ENCODE data around the gene AZU1.

Gene AZU1

GRCh38 chr19:804419-805165 lies 23.0 kb upstream of the AZU1 start:
- Histone ChIP-seq H3K27ac (ENCODE audit: low read length) (no peak overlapping the region), H3K9me3 (ENCODE audit: insufficient read depth, low read length, severe bottlenecking) (no peaks in the 10 kb centered on the region), H3K27me3 (ENCODE audit: insufficient read depth, low read length, poor library complexity) (no peaks in the 10 kb centered on the region), H4K20me1 (ENCODE audit: insufficient read depth, low read length) (peaks cover 98% of the 10 kb centered on the region), H3K79me2 (ENCODE audit: insufficient read depth, low read length) (peaks cover 97% of the 10 kb centered on the region), H3K4me3 (ENCODE audit: low read depth in 1 of 2, low read length in 2 of 2) (no peak overlapping the region), H3K36me3 (ENCODE audit: insufficient read depth, low read length) (peaks cover 99% of the 10 kb centered on the region), H3K4me1 (ENCODE audit: insufficient read depth, low read length) (peaks cover 29% of the 10 kb centered on the region), H3K9ac (ENCODE audit: low read depth, low read length) (no peak overlapping the region), H3K4me2 (ENCODE audit: insufficient read depth, low read length) (no peak overlapping the region), H2AFZ (ENCODE audit: low read depth, low read length) (no peak overlapping the region)
- ATAC-seq (ENCODE audit: insufficient read depth, low read depth), result no peak
- no peak for TF ChIP-seq CTCF (IDR thresholded peaks at IDR 0.05; ENCODE audit: borderline replicate concordance, extremely low read depth, low read length, poor library complexity, severe bottlenecking)
- TF ChIP-seq EZH2 (IDR thresholded peaks at IDR 0.05; ENCODE audit: borderline replicate concordance, low read depth, low read length, severe bottlenecking), result no peak
- DNase-seq, result no peak

GRCh38 chr19:805166-805551 lies 22.5 kb upstream of the AZU1 start:
- Histone ChIP-seq H2AFZ (ENCODE audit: low read depth, low read length) (no peak overlapping the region), H3K4me3 (ENCODE audit: low read depth in 1 of 2, low read length in 2 of 2) (no peak overlapping the region), H3K4me2 (ENCODE audit: insufficient read depth, low read length) (no peak overlapping the region), H3K9ac (ENCODE audit: low read depth, low read length) (no peak overlapping the region), H3K9me3 (ENCODE audit: insufficient read depth, low read length, severe bottlenecking) (no peaks in the 10 kb centered on the region), H4K20me1 (ENCODE audit: insufficient read depth, low read length) (peaks cover 98% of the 10 kb centered on the region), H3K27me3 (ENCODE audit: insufficient read depth, low read length, poor library complexity) (no peaks in the 10 kb centered on the region), H3K79me2 (ENCODE audit: insufficient read depth, low read length) (peaks cover 96% of the 10 kb centered on the region), H3K27ac (ENCODE audit: low read length) (no peak overlapping the region), H3K4me1 (ENCODE audit: insufficient read depth, low read length) (peaks cover 23% of the 10 kb centered on the region), H3K36me3 (ENCODE audit: insufficient read depth, low read length) (peaks cover 99% of the 10 kb centered on the region)
- ATAC-seq (ENCODE audit: insufficient read depth, low read depth), result no peak
- no peak for DNase-seq
- TF ChIP-seq EZH2 (IDR thresholded peaks at IDR 0.05; ENCODE audit: borderline replicate concordance, low read depth, low read length, severe bottlenecking) (no peak), CTCF (IDR thresholded peaks at IDR 0.05; ENCODE audit: borderline replicate concordance, extremely low read depth, low read length, poor library complexity, severe bottlenecking) (peak; percentile 23)

- H2AFZ ChIP-seq (ENCODE audit: low read depth, low read length), result no peak overlapping the region
- H3K79me2 ChIP-seq (ENCODE audit: insufficient read depth, low read length), result peaks cover 90% of the 10 kb centered on the region
- DNase-seq (no peak), ATAC-seq (ENCODE audit: insufficient read depth, low read depth) (no peak)
- H3K27ac ChIP-seq (ENCODE audit: low read length), result no peak overlapping the region
- H3K4me3 ChIP-seq (ENCODE audit: low read depth in 1 of 2, low read length in 2 of 2), result no peak overlapping the region
- H3K9me3 ChIP-seq (ENCODE audit: insufficient read depth, low read length, severe bottlenecking), result no peaks in the 10 kb centered on the region
- TF ChIP-seq EZH2 (IDR thresholded peaks at IDR 0.05; ENCODE audit: borderline replicate concordance, low read depth, low read length, severe bottlenecking) (no peak), CTCF (IDR thresholded peaks at IDR 0.05; ENCODE audit: borderline replicate concordance, extremely low read depth, low read length, poor library complexity, severe bottlenecking) (no peak)
- H3K27me3 ChIP-seq (ENCODE audit: insufficient read depth, low read length, poor library complexity), result no peaks in the 10 kb centered on the region
- H3K9ac ChIP-seq (ENCODE audit: low read depth, low read length), result no peak overlapping the region
- peaks cover 97% of the 10 kb centered on the region for H4K20me1 ChIP-seq (ENCODE audit: insufficient read depth, low read length)
- peaks cover 16% of the 10 kb centered on the region for H3K4me1 ChIP-seq (ENCODE audit: insufficient read depth, low read length)
- H3K4me2 ChIP-seq (ENCODE audit: insufficient read depth, low read length), result no peak overlapping the region
- H3K36me3 ChIP-seq (ENCODE audit: insufficient read depth, low read length), result peaks cover 99% of the 10 kb centered on the region
Observed at GRCh38 chr19:805600-806550, 21.8 kb upstream of the AZU1 start.

Measured in DND-41 (cell line).